H9 (cell line): ENCODE measurements around the gene CASP10. TPM values are rescaled to one million over a fixed set of nuclear protein-coding genes. Genes with fewer than 3 reads are reported as not detected.
"Not testable (repeated sequence)": the region's sequence is repeated elsewhere in the genome, so short reads cannot be mapped to it uniquely, and the experiment has no call there.

ENCODE experiments used
- DNase-seq: peaks from one replicate; pipeline ENCODE4 v3.0.0-alpha.2; 2017
- H2AFZ ChIP-seq: one replicate; pipeline ENCODE4 v1.6.1; 2013; ENCODE audit warnings: mild to moderate bottlenecking, low read length, control low read depth, moderate library complexity
- H2AK5ac ChIP-seq: 2 replicates; pipeline ENCODE4 v1.6.1; 2013; ENCODE audit warnings: low read length, control low read depth, mixed read lengths; ENCODE audit not compliant: insufficient read length
- H2BK120ac ChIP-seq: one replicate; pipeline ENCODE4 v1.6.1; 2013; ENCODE audit warnings: low read depth, mild to moderate bottlenecking, low read length, control low read depth, inconsistent platforms; ENCODE audit not compliant: poor library complexity, severe bottlenecking
- H2BK12ac ChIP-seq: 2 replicates; pipeline ENCODE4 v1.6.1; 2013; ENCODE audit warnings: low read length, control low read depth, mixed read lengths, low read depth; ENCODE audit not compliant: insufficient read length
- H2BK15ac ChIP-seq: 2 replicates; pipeline ENCODE4 v1.6.1; 2013; ENCODE audit warnings: low read depth, low read length, control low read depth
- H2BK20ac ChIP-seq: one replicate; pipeline ENCODE4 v1.6.1; 2013; ENCODE audit warnings: low read depth, mild to moderate bottlenecking, low read length, control low read depth, inconsistent platforms; ENCODE audit not compliant: poor library complexity, severe bottlenecking
- H2BK5ac ChIP-seq: 2 replicates; pipeline ENCODE4 v1.6.1; 2013; ENCODE audit warnings: low read length, control low read depth, mixed read lengths; ENCODE audit not compliant: insufficient read length
- H3K14ac ChIP-seq: 2 replicates; pipeline ENCODE4 v1.6.1; 2013; ENCODE audit warnings: low read length, control low read depth; ENCODE audit not compliant: insufficient read depth
- H3K18ac ChIP-seq: 2 replicates; pipeline ENCODE4 v1.6.1; 2013; ENCODE audit warnings: low read depth, mild to moderate bottlenecking, mixed read lengths, low read length, control low read depth; ENCODE audit not compliant: insufficient read length
- H3K23ac ChIP-seq: 2 replicates; pipeline ENCODE4 v1.6.1; 2013; ENCODE audit warnings: low read length, control low read depth, mixed read lengths, low read depth; ENCODE audit not compliant: insufficient read length
- H3K23me2 ChIP-seq: 2 replicates; pipeline ENCODE4 v1.6.1; 2013; ENCODE audit warnings: low read depth, mild to moderate bottlenecking, mixed read lengths, low read length, control low read depth; ENCODE audit not compliant: insufficient read length, poor library complexity, severe bottlenecking
- H3K27ac ChIP-seq: 2 replicates; pipeline ENCODE4 v1.5.1; 2013; ENCODE audit warnings: low read length, control low read depth, mixed read lengths, low read depth; ENCODE audit not compliant: insufficient read length
- H3K27me3 ChIP-seq: 2 replicates; pipeline ENCODE4 v1.6.1; 2013; ENCODE audit warnings: low read length, control low read depth, inconsistent platforms; ENCODE audit not compliant: insufficient read depth
- H3K4ac ChIP-seq: 2 replicates; pipeline ENCODE4 v1.6.1; 2013; ENCODE audit warnings: low read depth, mild to moderate bottlenecking, control low read depth, inconsistent platforms, low read length, moderate library complexity
- H3K4me1 ChIP-seq: 2 replicates; pipeline ENCODE4 v1.6.1; 2013; ENCODE audit warnings: low read length, control low read depth, inconsistent platforms; ENCODE audit not compliant: insufficient read depth
- H3K4me2 ChIP-seq: 2 replicates; pipeline ENCODE4 v1.6.1; 2013; ENCODE audit warnings: low read length, control low read depth, mixed read lengths; ENCODE audit not compliant: insufficient read length, insufficient read depth
- H3K56ac ChIP-seq: 2 replicates; pipeline ENCODE4 v1.6.1; 2013; ENCODE audit warnings: low read depth, mild to moderate bottlenecking, mixed read lengths, low read length, control low read depth; ENCODE audit not compliant: insufficient read length
- H3K79me1 ChIP-seq: 2 replicates; pipeline ENCODE4 v1.6.1; 2013; ENCODE audit warnings: low read depth, mild to moderate bottlenecking, moderate library complexity, low read length, control low read depth, inconsistent platforms; ENCODE audit not compliant: insufficient read depth, poor library complexity, severe bottlenecking
- H3K79me2 ChIP-seq: 2 replicates; pipeline ENCODE4 v1.6.1; 2013; ENCODE audit warnings: low read length, control low read depth, inconsistent platforms; ENCODE audit not compliant: insufficient read depth
- H3K9ac ChIP-seq: 2 replicates; pipeline ENCODE4 v1.6.1; 2013; ENCODE audit warnings: low read length, control low read depth, mixed read lengths; ENCODE audit not compliant: insufficient read length; ENCODE audit errors: extremely low read depth
- H3K9me3 ChIP-seq: one replicate; pipeline ENCODE4 v1.6.1; 2013; ENCODE audit warnings: low read depth, low read length, inconsistent platforms; ENCODE audit not compliant: control insufficient read depth
- H3T11ph ChIP-seq: one replicate; pipeline ENCODE4 v1.6.1; 2013; ENCODE audit warnings: mild to moderate bottlenecking, low read length, control low read depth, inconsistent platforms
- H4K20me1 ChIP-seq: one replicate; pipeline ENCODE4 v1.6.1; 2013; ENCODE audit not compliant: control insufficient read depth, insufficient read length, insufficient read depth
- H4K5ac ChIP-seq: 2 replicates; pipeline ENCODE4 v1.6.1; 2013; ENCODE audit warnings: low read depth, mild to moderate bottlenecking, mixed read lengths, low read length, control low read depth; ENCODE audit not compliant: insufficient read length
- H4K8ac ChIP-seq: replicated peaks from 2 replicates; pipeline ENCODE4 v1.6.1; 2013; ENCODE audit warnings: low read length, control low read depth, mixed read lengths, low read depth; ENCODE audit not compliant: insufficient read length
- H4K91ac ChIP-seq: 2 replicates; pipeline ENCODE4 v1.6.1; 2013; ENCODE audit warnings: low read depth, mild to moderate bottlenecking, moderate library complexity, mixed read lengths, low read length, control low read depth; ENCODE audit not compliant: insufficient read length
- H3K27ac Mint-ChIP-seq, 3 experiments: 2 replicates in 2 of 3; 3 replicates in 1 of 3; pipeline ENCODE4 v1.8.0; 2020 to 2021; ENCODE audit warnings: mixed read lengths in 3 of 3, mild to moderate bottlenecking in 1 of 3, moderate library complexity in 1 of 3
- H3K27me3 Mint-ChIP-seq: 2 replicates; pipeline ENCODE4 v1.8.0; 2021; ENCODE audit warnings: low read depth, mild to moderate bottlenecking, moderate library complexity, mixed read lengths
- H3K36me3 Mint-ChIP-seq, 3 experiments: 2 replicates in 2 of 3; 3 replicates in 1 of 3; pipeline ENCODE4 v1.8.0; 2020 to 2021; ENCODE audit warnings: low read depth in 3 of 3, mixed read lengths in 3 of 3; ENCODE audit not compliant: insufficient read depth in 1 of 3
- H3K4me1 Mint-ChIP-seq, 2 experiments: 2 replicates each; pipeline ENCODE4 v1.8.0; 2020; ENCODE audit warnings: mixed read lengths in 2 of 2
- H3K4me3 Mint-ChIP-seq, 2 experiments: 2 replicates in 1 of 2; 3 replicates in 1 of 2; pipeline ENCODE4 v1.8.0; 2020 to 2021; ENCODE audit warnings: mild to moderate bottlenecking in 2 of 2, mixed read lengths in 2 of 2, moderate library complexity in 1 of 2
- H3K9me3 Mint-ChIP-seq, 2 experiments: 2 replicates in 1 of 2; 3 replicates in 1 of 2; pipeline ENCODE4 v1.8.0; 2020; ENCODE audit warnings: mild to moderate bottlenecking in 2 of 2, mixed read lengths in 2 of 2, moderate library complexity in 1 of 2
- CTCF ChIP-seq: fragments of 200-600 bp; sonication (generic); conservative IDR thresholded peaks from 3 replicates; pipeline ENCODE4 v1.8.0; 2021; ENCODE audit warnings: antibody characterized with exemption, mild to moderate bottlenecking
- WGBS: extraction: QIAGEN DNeasy Blood & Tissue Kit; methylation state at CpG from one replicate; pipeline ENCODE4 v1.1.7; 2013; ENCODE audit warnings: missing lambda C conversion rate, low lambda C conversion rate, mixed read lengths; ENCODE audit not compliant: insufficient read length; ENCODE audit errors: extremely low coverage; 5-methylcytosine and 5-hydroxymethylcytosine counted together
- total RNA-seq: library from RNA; stranded (reverse); gene quantifications from 2 replicates; pipeline ENCODE4 v1.2.1, GENCODE V29; 2021

Gene CASP10
- total RNA-seq, 1 experiment from 2014 or later: 2.7 TPM

- Histone ChIP-seq H2BK120ac (no peak overlapping the region), H3K23me2 (no peaks in the 10 kb centered on the region), H2BK5ac (no peak overlapping the region), H3K14ac (no peak overlapping the region), H3K4ac (no peak overlapping the region), H3K79me2 (no peaks in the 10 kb centered on the region), H3K4me2 (no peak overlapping the region), H3K9ac (no peak overlapping the region), H3K27ac (no peak overlapping the region), H3K79me1 (no peaks in the 10 kb centered on the region), H3K9me3 (peaks cover 9% of the 10 kb centered on the region), H2AK5ac (no peak overlapping the region), H4K91ac (no peak overlapping the region), H3K4me1 (no peaks in the 10 kb centered on the region), H3T11ph (no peak overlapping the region), H2BK15ac (no peak overlapping the region), H3K27me3 (no peaks in the 10 kb centered on the region), H3K56ac (no peak overlapping the region), H4K8ac (no peak overlapping the region), H2BK12ac (no peak overlapping the region), H3K23ac (no peak overlapping the region), H4K20me1 (no peaks in the 10 kb centered on the region), H2AFZ (no peak overlapping the region), H2BK20ac (no peak overlapping the region), H3K18ac (no peak overlapping the region), H4K5ac (no peak overlapping the region)
- H3K27ac Mint-ChIP-seq: no peak overlapping the region; a peak in 1 of 7 replicates
- H3K4me3 Mint-ChIP-seq: no peak overlapping the region
- no peaks in the 10 kb centered on the region; the same call in 1 of the 2 replicates for H3K27me3 Mint-ChIP-seq
- no peak for DNase-seq
- peaks cover 10 to 16% of the 10 kb centered on the region in 2 experiments for H3K4me1 Mint-ChIP-seq
- TF ChIP-seq CTCF: no peak
- H3K9me3 Mint-ChIP-seq: peaks cover 0 to 1% of the 10 kb centered on the region in 2 experiments; a peak in 1 of 5 replicates
- WGBS: no CpG with 5 or more reads among the region's 7 CpGs
- H3K36me3 Mint-ChIP-seq: peaks cover 0 to 29% (median 8%) of the 10 kb centered on the region in 3 experiments; a peak in 5 of 7 replicates
Measured at GRCh38 chr2:201237486-201238123, 54.7 kb downstream of the CASP10 start.

- not testable (repeated sequence) for H2AK5ac ChIP-seq, H3K23ac ChIP-seq, H3K56ac ChIP-seq, H2BK12ac ChIP-seq, H4K8ac ChIP-seq, DNase-seq, H2BK15ac ChIP-seq, H3K18ac ChIP-seq, H2BK20ac ChIP-seq, H3K14ac ChIP-seq, H3K27me3 ChIP-seq, H3K27ac ChIP-seq, H4K91ac ChIP-seq, H3T11ph ChIP-seq, H3K23me2 ChIP-seq, H3K4ac ChIP-seq, H3K79me1 ChIP-seq, H3K9ac ChIP-seq, H3K4me1 Mint-ChIP-seq, H3K9me3 Mint-ChIP-seq, H3K27me3 Mint-ChIP-seq, H3K4me1 ChIP-seq, H3K9me3 ChIP-seq, H4K5ac ChIP-seq, H3K27ac Mint-ChIP-seq, H2BK5ac ChIP-seq, H3K4me2 ChIP-seq, H2BK120ac ChIP-seq, H3K4me3 Mint-ChIP-seq, H2AFZ ChIP-seq, H3K79me2 ChIP-seq, H4K20me1 ChIP-seq
- WGBS: no CpG with 5 or more reads among the region's 21 CpGs
- H3K36me3 Mint-ChIP-seq: peaks cover 0 to 29% (median 8%) of the 10 kb centered on the region in 3 experiments; a peak in 5 of 7 replicates
Measured at GRCh38 chr2:201239167-201239935, 56.4 kb downstream of the CASP10 start.
